ENCODE results near the gene NTN3. TPM values are rescaled to one million over a fixed set of nuclear protein-coding genes. Genes with fewer than 3 reads are reported as not detected.

Gene NTN3
- polyA plus RNA-seq, 2 of the 4 experiments (the other 2 are of a cell fraction) = not detected

GRCh38 chr16:2452650-2453049 is 18.4 kb upstream of the NTN3 start (continued):
- TF ChIP-seq USF2 (IDR thresholded peaks at IDR 0.05) (no peak), HMGXB4 (CRISPR knock-in tag; IDR thresholded peaks at IDR 0.05; ENCODE audit: borderline replicate concordance) (no peak), TFCP2L1 (CRISPR knock-in tag; IDR thresholded peaks at IDR 0.05) (no peak), HOXB13 (CRISPR knock-in tag; IDR thresholded peaks at IDR 0.05; ENCODE audit: low read depth) (no peak), ESRRA (IDR thresholded peaks at IDR 0.05; ENCODE audit: borderline replicate concordance, low read length) (no peak), FOXS1 (CRISPR knock-in tag; IDR thresholded peaks at IDR 0.05) (no peak), NPAS2 (CRISPR knock-in tag; IDR thresholded peaks at IDR 0.05; ENCODE audit: borderline replicate concordance) (no peak), ZSCAN20 (CRISPR knock-in tag; IDR thresholded peaks at IDR 0.05) (no peak), SMC3 (IDR thresholded peaks at IDR 0.05) (no peak), FOSL2 (IDR thresholded peaks at IDR 0.05) (no peak), FOSL2 (CRISPR knock-in tag; IDR thresholded peaks at IDR 0.05) (no peak)

GRCh38 chr16:2455081-2455845 is 15.8 kb upstream of the NTN3 start:
- peaks cover 4% of the 10 kb centered on the region; the same call in 1 of the 3 replicates for H3K4me1 ChIP-seq
- WGBS (ENCODE audit: missing lambda C conversion rate) = 97% methylated on average over 26 of the region's 28 CpGs
- no peak for TF ChIP-seq BCL3 (IDR thresholded peaks at IDR 0.05)
- ChIA-PET CTCF (interaction anchor here (0.9 to 8.5 kb wide), 5 partner anchors 8 to 115 kb away, joined by 3 to 40 read pairs (median 6); partner anchors contain the start of gene ABCA3), POLR2A (no interaction called here)
- FAIRE-seq = no peak
- no peak overlapping the region for H3K4me3 ChIP-seq
- H3K4me2 ChIP-seq = no peak overlapping the region
- no peak for DNase-seq (ENCODE audit: low read depth in 1 of 2, low spot score in 1 of 2)
- H3K9me3 ChIP-seq = no peaks in the 10 kb centered on the region
- H3K27ac ChIP-seq = no peak overlapping the region
- ATAC-seq = no peak

GRCh38 chr16:2456551-2457153 is 14.4 kb upstream of the NTN3 start:
- CTCF ChIA-PET = interaction anchor here (0.9 to 8.5 kb wide), 3 partner anchors 10 to 44 kb away, joined by 3 to 40 read pairs (median 6); no protein-coding TSS in a partner anchor
- POLR2A ChIA-PET = interaction anchor here (0.5 kb wide), 1 partner anchor 653 kb away, joined by 3 read pairs; no protein-coding TSS in a partner anchor
- Histone ChIP-seq H3K9me3 (no peaks in the 10 kb centered on the region), H3K27ac (no peak overlapping the region), H3K4me3 (no peak overlapping the region), H3K4me1 (peaks cover 11% of the 10 kb centered on the region; the same call in 1 of the 3 replicates), H3K4me2 (no peak overlapping the region)
- ATAC-seq = no peak
- DNase-seq (ENCODE audit: low read depth in 1 of 2, low spot score in 1 of 2) = no peak
- 96% methylated on average over 16 of the region's 21 CpGs for WGBS (ENCODE audit: missing lambda C conversion rate)
- FAIRE-seq = no peak
- TF ChIP-seq JUNB (IDR thresholded peaks at IDR 0.05) (no peak), NPAS2 (CRISPR knock-in tag; IDR thresholded peaks at IDR 0.05; ENCODE audit: borderline replicate concordance) (no peak)

- H3K4me2 ChIP-seq = no peak overlapping the region
- no peak overlapping the region for H3K27ac ChIP-seq
- CTCF ChIA-PET = interaction anchor here (0.9 to 8.5 kb wide), 3 partner anchors 10 to 117 kb away, joined by 3 to 40 read pairs (median 6); partner anchors contain the start of gene ABCA3
- FAIRE-seq (no peak), DNase-seq (ENCODE audit: low read depth in 1 of 2, low spot score in 1 of 2) (no peak), ATAC-seq (no peak)
- WGBS (ENCODE audit: missing lambda C conversion rate) = 91% methylated on average over 13 of the region's 13 CpGs
- no peak overlapping the region for H3K4me3 ChIP-seq
- POLR2A ChIA-PET = interaction anchor here (0.5 kb wide), 1 partner anchor 654 kb away, joined by 3 read pairs; no protein-coding TSS in a partner anchor
- TF ChIP-seq TP53 (CRISPR knock-in tag; IDR thresholded peaks at IDR 0.05) (no peak), FOSB (CRISPR knock-in tag; IDR thresholded peaks at IDR 0.05) (no peak), HEYL (CRISPR knock-in tag; IDR thresholded peaks at IDR 0.05) (no peak), KDM1A (IDR thresholded peaks at IDR 0.05; ENCODE audit: low read depth) (no peak), ZFP36 (IDR thresholded peaks at IDR 0.05; ENCODE audit: borderline replicate concordance, partially characterized antibody) (no peak), KDM5A (IDR thresholded peaks at IDR 0.05) (no peak), PHF8 (IDR thresholded peaks at IDR 0.05; ENCODE audit: borderline replicate concordance, low read depth) (no peak), MAX (IDR thresholded peaks at IDR 0.05) (no peak), ATOH8 (CRISPR knock-in tag; IDR thresholded peaks at IDR 0.05; ENCODE audit: low read depth) (no peak)
- H3K4me1 ChIP-seq = peaks cover 11% of the 10 kb centered on the region; the same call in 1 of the 3 replicates
- no peaks in the 10 kb centered on the region for H3K9me3 ChIP-seq
Measured at GRCh38 chr16:2457267-2457666, 13.8 kb upstream of the NTN3 start.

All from A549 (cell line).